SK-N-DZ (cell line): Measurements from ENCODE around the gene THBD.

Experiments used
- DNase-seq: peaks from one replicate; pipeline ENCODE4 v3.0.0-alpha.2; 2015; ENCODE audit warnings: low spot score

THBD gene

GRCh38 chr20:23084845-23085365 lies 35.4 kb upstream of the THBD start:
- DNase-seq = no peak

- DNase-seq = no peak
Measured at GRCh38 chr20:23084282-23084844, 34.9 kb upstream of the THBD start.

- DNase-seq = no peak
Measured at GRCh38 chr20:23083553-23084220, 34.2 kb upstream of the THBD start.

GRCh38 chr20:23082846-23083552 lies 33.5 kb upstream of the THBD start:
- no peak for DNase-seq

- DNase-seq = no peak
Measured at GRCh38 chr20:23081263-23081819, 31.9 kb upstream of the THBD start.

- DNase-seq = no peak
Measured at GRCh38 chr20:23080521-23080920, 31.0 kb upstream of the THBD start.

GRCh38 chr20:23079926-23080325 lies 30.5 kb upstream of the THBD start:
- no peak for DNase-seq

GRCh38 chr20:23079016-23079351 lies 29.5 kb upstream of the THBD start:
- no peak for DNase-seq

GRCh38 chr20:23078351-23079015 lies 29.0 kb upstream of the THBD start:
- no peak for DNase-seq

GRCh38 chr20:23077277-23077676 lies 27.8 kb upstream of the THBD start:
- DNase-seq = no peak

GRCh38 chr20:23074052-23074451 lies 24.6 kb upstream of the THBD start:
- no peak for DNase-seq

GRCh38 chr20:23072892-23073586 lies 23.6 kb upstream of the THBD start:
- no peak for DNase-seq

GRCh38 chr20:23071996-23072395 lies 22.5 kb upstream of the THBD start:
- no peak for DNase-seq

GRCh38 chr20:23071398-23071797 lies 21.9 kb upstream of the THBD start:
- DNase-seq = no peak

- no peak for DNase-seq
Measured at GRCh38 chr20:23069108-23069507, 19.6 kb upstream of the THBD start.

- no peak for DNase-seq
Measured at GRCh38 chr20:23068283-23068682, 18.8 kb upstream of the THBD start.

GRCh38 chr20:23066772-23067171 lies 17.3 kb upstream of the THBD start:
- no peak for DNase-seq

GRCh38 chr20:23065266-23066201 lies 16.1 kb upstream of the THBD start:
- DNase-seq = no peak

- no peak for DNase-seq
Measured at GRCh38 chr20:23063581-23063980, 14.1 kb upstream of the THBD start.

GRCh38 chr20:23063168-23063567 lies 13.7 kb upstream of the THBD start:
- DNase-seq = no peak
